Thyroid gland (tissue), 4 donors: ENCODE measurements around the gene CYP2C18.

Experiments
- POLR2A ChIP-seq, 2 donors: fragments of 450-650 bp; IDR thresholded peaks; one replicate each; pipeline ENCODE4 v1.6.1; 2017; ENCODE audit warnings: antibody characterized with exemption in 2 of 2, mild to moderate bottlenecking in 2 of 2, moderate library complexity in 1 of 2
- TF ChIP-seq, protein P1 (sequence below), 6 experiments: fragments of 200-600 bp in 3 of 6; fragments of 450-650 bp in 3 of 6; sonication (generic) in 3 of 6; IDR thresholded peaks; one replicate each; pipeline ENCODE4 v1.5.1; 2016 to 2019; ENCODE audit warnings: antibody characterized with exemption in 6 of 6, mild to moderate bottlenecking in 2 of 6, inconsistent platforms in 1 of 6, moderate library complexity in 1 of 6

DNA sequence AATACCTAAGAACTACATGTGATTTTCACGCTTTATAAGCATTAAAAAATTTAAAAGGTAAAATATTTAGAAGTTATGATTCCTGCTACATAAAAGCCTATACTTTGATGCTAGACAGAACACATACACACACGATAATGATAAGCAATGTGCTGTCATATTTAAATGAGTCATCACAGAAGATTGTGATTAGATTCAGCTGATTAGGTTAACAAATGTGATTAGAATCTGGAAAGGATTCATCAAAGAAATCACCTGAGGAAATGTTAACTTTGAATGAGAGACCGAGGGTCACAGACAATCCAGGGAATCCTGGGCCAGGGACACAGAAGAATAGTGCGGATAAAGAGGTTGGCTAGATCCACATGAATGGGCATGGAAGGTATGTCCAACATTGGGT is 42.0 kb upstream of the CYP2C18 start:
- TF ChIP-seq POLR2A (IDR thresholded peaks at IDR 0.05) = no peak
- TF ChIP-seq, protein P1, sequence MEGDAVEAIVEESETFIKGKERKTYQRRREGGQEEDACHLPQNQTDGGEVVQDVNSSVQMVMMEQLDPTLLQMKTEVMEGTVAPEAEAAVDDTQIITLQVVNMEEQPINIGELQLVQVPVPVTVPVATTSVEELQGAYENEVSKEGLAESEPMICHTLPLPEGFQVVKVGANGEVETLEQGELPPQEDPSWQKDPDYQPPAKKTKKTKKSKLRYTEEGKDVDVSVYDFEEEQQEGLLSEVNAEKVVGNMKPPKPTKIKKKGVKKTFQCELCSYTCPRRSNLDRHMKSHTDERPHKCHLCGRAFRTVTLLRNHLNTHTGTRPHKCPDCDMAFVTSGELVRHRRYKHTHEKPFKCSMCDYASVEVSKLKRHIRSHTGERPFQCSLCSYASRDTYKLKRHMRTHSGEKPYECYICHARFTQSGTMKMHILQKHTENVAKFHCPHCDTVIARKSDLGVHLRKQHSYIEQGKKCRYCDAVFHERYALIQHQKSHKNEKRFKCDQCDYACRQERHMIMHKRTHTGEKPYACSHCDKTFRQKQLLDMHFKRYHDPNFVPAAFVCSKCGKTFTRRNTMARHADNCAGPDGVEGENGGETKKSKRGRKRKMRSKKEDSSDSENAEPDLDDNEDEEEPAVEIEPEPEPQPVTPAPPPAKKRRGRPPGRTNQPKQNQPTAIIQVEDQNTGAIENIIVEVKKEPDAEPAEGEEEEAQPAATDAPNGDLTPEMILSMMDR (IDR thresholded peaks at IDR 0.05) = no peak
